HEK293 (cell line): ENCODE data around the gene ACAA2.
A peak's percentile ranks its signal among the peaks of the same experiment; 100 is the strongest.

Source experiments
- CTCF ChIA-PET: fragments of 350-600 bp; formaldehyde crosslinking; extraction: SDS; loops from one replicate; lab custom pipeline; 2021; ENCODE audit warnings: antibody characterized with exemption; lab: Yijun Ruan, JAX
- POLR2A ChIA-PET: fragments of 300-600 bp; formaldehyde crosslinking; extraction: SDS; loops from one replicate; lab custom pipeline; 2020; ENCODE audit warnings: antibody characterized with exemption, inconsistent platforms; lab: Yijun Ruan, JAX
- H3K27ac ChIP-seq: fragments of 200-500 bp; sonication (Bioruptor generic); 2 replicates; pipeline ENCODE4 v1.5.1; 2014; ENCODE audit warnings: low read depth, low read length, control low read depth, inconsistent platforms; ENCODE audit errors: extremely low read depth
- H3K36me3 ChIP-seq, 2 experiments: fragments of 200-500 bp in 1 of 2; sonication (Bioruptor generic) in 1 of 2; 1 replicate in 1 of 2; 2 replicates in 1 of 2; pipeline ENCODE4 v1.5.1; 2014 to 2017; ENCODE audit warnings: inconsistent platforms in 2 of 2, low read length in 2 of 2; ENCODE audit not compliant: control insufficient read depth in 2 of 2, insufficient read depth in 1 of 2
- H3K4me1 ChIP-seq: fragments of 200-500 bp; sonication (Bioruptor generic); 2 replicates; pipeline ENCODE4 v1.5.1; 2014; ENCODE audit warnings: mild to moderate bottlenecking, low read length, inconsistent platforms; ENCODE audit not compliant: control insufficient read depth, insufficient read depth
- H3K4me3 ChIP-seq: 2 replicates; pipeline ENCODE4 v1.5.1; 2011; ENCODE audit warnings: low read depth, mild to moderate bottlenecking, control low read depth, low read length, moderate library complexity
- H3K9me3 ChIP-seq: fragments of 200-500 bp; sonication (Bioruptor generic); 2 replicates; pipeline ENCODE4 v1.5.1; 2014; ENCODE audit warnings: low read depth, low read length, inconsistent platforms; ENCODE audit not compliant: control insufficient read depth, insufficient read depth
- BCL6B ChIP-seq: fragments of 450-650 bp; formaldehyde crosslinking; IDR thresholded peaks from 2 replicates; pipeline ENCODE4 v1.5.1; 2017; ENCODE audit warnings: missing biosample characterization, missing genetic modification characterization
- GLIS2 ChIP-seq: fragments of 450-650 bp; formaldehyde crosslinking; IDR thresholded peaks from 2 replicates; pipeline ENCODE4 v1.5.1; 2016; ENCODE audit warnings: missing biosample characterization, missing genetic modification characterization
- KLF8 ChIP-seq: fragments of 450-650 bp; formaldehyde crosslinking; IDR thresholded peaks from 2 replicates; pipeline ENCODE4 v1.5.1; 2016; ENCODE audit warnings: missing biosample characterization, missing genetic modification characterization
- OVOL3 ChIP-seq: fragments of 450-650 bp; formaldehyde crosslinking; IDR thresholded peaks from 2 replicates; pipeline ENCODE4 v1.5.1; 2016; ENCODE audit warnings: missing biosample characterization, missing genetic modification characterization
- SP2 ChIP-seq: fragments of 450-650 bp; formaldehyde crosslinking; IDR thresholded peaks from 2 replicates; pipeline ENCODE4 v1.5.1; 2016; ENCODE audit warnings: missing biosample characterization, missing genetic modification characterization
- ZBTB17 ChIP-seq: fragments of 450-650 bp; formaldehyde crosslinking; IDR thresholded peaks from 2 replicates; pipeline ENCODE4 v1.5.1; 2016; ENCODE audit warnings: missing biosample characterization, missing genetic modification characterization
- ZIC2 ChIP-seq: fragments of 450-650 bp; formaldehyde crosslinking; IDR thresholded peaks from 2 replicates; pipeline ENCODE4 v1.5.1; 2016; ENCODE audit warnings: missing biosample characterization, missing genetic modification characterization
- ZNF138 ChIP-seq: fragments of 450-650 bp; formaldehyde crosslinking; IDR thresholded peaks from 2 replicates; pipeline ENCODE4 v1.5.1; 2016; ENCODE audit warnings: missing biosample characterization, missing genetic modification characterization, borderline replicate concordance
- ZNF146 ChIP-seq: fragments of 450-650 bp; formaldehyde crosslinking; IDR thresholded peaks from 2 replicates; pipeline ENCODE4 v1.5.1; 2016; ENCODE audit warnings: missing biosample characterization, missing genetic modification characterization
- ZNF558 ChIP-seq: fragments of 450-650 bp; formaldehyde crosslinking; IDR thresholded peaks from 2 replicates; pipeline ENCODE4 v1.5.1; 2016; ENCODE audit warnings: missing biosample characterization, missing genetic modification characterization
- ZNF621 ChIP-seq: fragments of 450-650 bp; formaldehyde crosslinking; IDR thresholded peaks from 2 replicates; pipeline ENCODE4 v1.5.1; 2017; ENCODE audit warnings: missing biosample characterization, missing genetic modification characterization
- ZNF623 ChIP-seq: fragments of 450-650 bp; formaldehyde crosslinking; IDR thresholded peaks from 2 replicates; pipeline ENCODE4 v1.5.1; 2016; ENCODE audit warnings: missing biosample characterization, missing genetic modification characterization
- ZNF624 ChIP-seq: fragments of 450-650 bp; formaldehyde crosslinking; IDR thresholded peaks from 2 replicates; pipeline ENCODE4 v1.5.1; 2017; ENCODE audit warnings: missing biosample characterization, missing genetic modification characterization
- ZNF629 ChIP-seq: fragments of 450-650 bp; formaldehyde crosslinking; IDR thresholded peaks from 2 replicates; pipeline ENCODE4 v1.5.1; 2017; ENCODE audit warnings: missing biosample characterization, missing genetic modification characterization
- ZNF670 ChIP-seq: fragments of 450-650 bp; formaldehyde crosslinking; IDR thresholded peaks from 2 replicates; pipeline ENCODE4 v1.5.1; 2016; ENCODE audit warnings: missing biosample characterization, missing genetic modification characterization, low read depth
- ZNF837 ChIP-seq: fragments of 450-650 bp; formaldehyde crosslinking; IDR thresholded peaks from 2 replicates; pipeline ENCODE4 v1.5.1; 2016; ENCODE audit warnings: missing biosample characterization, missing genetic modification characterization
- ZSCAN23 ChIP-seq: fragments of 450-650 bp; formaldehyde crosslinking; IDR thresholded peaks from 2 replicates; pipeline ENCODE4 v1.5.1; 2016; ENCODE audit warnings: missing biosample characterization, missing genetic modification characterization
- ZXDB ChIP-seq: fragments of 450-650 bp; formaldehyde crosslinking; IDR thresholded peaks from 2 replicates; pipeline ENCODE4 v1.5.1; 2016; ENCODE audit warnings: missing biosample characterization, missing genetic modification characterization
- TF ChIP-seq, protein P1 (sequence below): IDR thresholded peaks from 2 replicates; pipeline ENCODE4 v1.6.1; 2011; ENCODE audit warnings: mild to moderate bottlenecking, low read depth, low read length, borderline replicate concordance
- TF ChIP-seq, protein P2 (sequence below): fragments of 450-650 bp; formaldehyde crosslinking; IDR thresholded peaks from 2 replicates; pipeline ENCODE4 v1.5.1; 2017; ENCODE audit warnings: missing biosample characterization, missing genetic modification characterization

ACAA2 gene

GRCh38 chr18:49853011-49853410 is 39.7 kb upstream of the ACAA2 start (continued):
- TF ChIP-seq KLF8 (tag by site-specific recombination): no peak
- no peak for TF ChIP-seq ZNF629 (tag by site-specific recombination)
- TF ChIP-seq, all 188 proteins: peak for 0

DNA sequence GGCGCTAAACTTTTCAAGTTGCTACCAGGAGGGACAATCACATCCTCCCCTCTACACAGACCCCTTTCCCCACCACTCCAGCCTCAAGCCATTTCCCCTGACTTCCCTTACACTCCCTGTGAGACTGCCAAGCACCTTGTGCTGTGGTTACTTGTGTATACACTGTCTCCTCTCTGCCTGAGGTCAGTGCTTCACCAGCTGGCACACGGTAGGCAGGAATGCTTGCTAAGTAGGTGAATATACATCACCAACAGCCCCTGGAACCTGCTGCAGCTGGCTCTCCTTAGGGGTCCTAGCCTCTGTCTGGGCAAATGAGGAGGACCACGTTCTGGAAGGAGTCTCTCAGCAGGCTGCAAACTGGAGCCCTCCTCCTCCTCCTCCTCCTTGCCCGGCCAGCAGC is 38.3 kb upstream of the ACAA2 start:
- H3K4me1 ChIP-seq: peaks cover 7% of the 10 kb centered on the region; the same call in 1 of the 2 replicates
- no peaks in the 10 kb centered on the region for H3K9me3 ChIP-seq
- no peak overlapping the region for H3K27ac ChIP-seq
- H3K36me3 ChIP-seq: no peaks in the 10 kb centered on the region
- POLR2A ChIA-PET: no interaction called here
- H3K4me3 ChIP-seq: no peak overlapping the region
- TF ChIP-seq ZIC2 (tag by site-specific recombination): peak; percentile 48; the same call in 1 of the 2 replicates
- no peak for TF ChIP-seq ZNF624
- CTCF ChIA-PET: interaction anchor here (1.0 to 7.4 kb wide), 2 partner anchors 8 to 51 kb away, joined by 4 to 40 read pairs; no protein-coding TSS in a partner anchor

- POLR2A ChIA-PET: no interaction called here
- CTCF ChIA-PET: interaction anchor here (0.7 to 7.4 kb wide), 4 partner anchors 9 to 340 kb away, joined by 3 to 40 read pairs (median 6); no protein-coding TSS in a partner anchor
- no peak overlapping the region for H3K27ac ChIP-seq
- peaks cover 7% of the 10 kb centered on the region; the same call in 1 of the 2 replicates for H3K4me1 ChIP-seq
- no peaks in the 10 kb centered on the region for H3K9me3 ChIP-seq
- H3K4me3 ChIP-seq: no peak overlapping the region
- TF ChIP-seq ZSCAN23 (tag by site-specific recombination): no peak
- TF ChIP-seq GLIS2 (tag by site-specific recombination): no peak
- TF ChIP-seq OVOL3 (tag by site-specific recombination): no peak
- TF ChIP-seq, protein P1, sequence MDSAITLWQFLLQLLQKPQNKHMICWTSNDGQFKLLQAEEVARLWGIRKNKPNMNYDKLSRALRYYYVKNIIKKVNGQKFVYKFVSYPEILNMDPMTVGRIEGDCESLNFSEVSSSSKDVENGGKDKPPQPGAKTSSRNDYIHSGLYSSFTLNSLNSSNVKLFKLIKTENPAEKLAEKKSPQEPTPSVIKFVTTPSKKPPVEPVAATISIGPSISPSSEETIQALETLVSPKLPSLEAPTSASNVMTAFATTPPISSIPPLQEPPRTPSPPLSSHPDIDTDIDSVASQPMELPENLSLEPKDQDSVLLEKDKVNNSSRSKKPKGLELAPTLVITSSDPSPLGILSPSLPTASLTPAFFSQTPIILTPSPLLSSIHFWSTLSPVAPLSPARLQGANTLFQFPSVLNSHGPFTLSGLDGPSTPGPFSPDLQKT: no peak
- TF ChIP-seq ZNF621 (tag by site-specific recombination): no peak
- TF ChIP-seq ZIC2 (tag by site-specific recombination): no peak
- TF ChIP-seq BCL6B: no peak
- TF ChIP-seq ZNF837 (tag by site-specific recombination): no peak
- TF ChIP-seq SP2 (tag by site-specific recombination): no peak
- no peak for TF ChIP-seq ZBTB17 (tag by site-specific recombination)
- no peak for TF ChIP-seq ZXDB
- TF ChIP-seq, protein P2, sequence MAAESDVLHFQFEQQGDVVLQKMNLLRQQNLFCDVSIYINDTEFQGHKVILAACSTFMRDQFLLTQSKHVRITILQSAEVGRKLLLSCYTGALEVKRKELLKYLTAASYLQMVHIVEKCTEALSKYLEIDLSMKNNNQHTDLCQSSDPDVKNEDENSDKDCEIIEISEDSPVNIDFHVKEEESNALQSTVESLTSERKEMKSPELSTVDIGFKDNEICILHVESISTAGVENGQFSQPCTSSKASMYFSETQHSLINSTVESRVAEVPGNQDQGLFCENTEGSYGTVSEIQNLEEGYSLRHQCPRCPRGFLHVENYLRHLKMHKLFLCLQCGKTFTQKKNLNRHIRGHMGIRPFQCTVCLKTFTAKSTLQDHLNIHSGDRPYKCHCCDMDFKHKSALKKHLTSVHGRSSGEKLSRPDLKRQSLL (tag by site-specific recombination): no peak
- no peak for TF ChIP-seq ZNF558 (tag by site-specific recombination)
- no peak for TF ChIP-seq ZNF623 (tag by site-specific recombination)
- TF ChIP-seq ZNF670 (tag by site-specific recombination): no peak
- no peak for TF ChIP-seq ZNF138 (tag by site-specific recombination)
- no peak for TF ChIP-seq ZNF146 (tag by site-specific recombination)
- H3K36me3 ChIP-seq: no peaks in the 10 kb centered on the region
Observed at GRCh38 chr18:49850636-49851035, 37.3 kb upstream of the ACAA2 start.
